Loucy (cell line): Measurements from ENCODE around the gene PALLD.
A peak's percentile ranks its signal among the peaks of the same experiment; 100 is the strongest.

Experiments
- H2AFZ ChIP-seq: fragments of 200-600 bp; sonication (generic); 2 replicates; pipeline ENCODE4 v1.6.0; 2016; ENCODE audit warnings: antibody characterized with exemption, mild to moderate bottlenecking, low read length, moderate library complexity
- H3F3A ChIP-seq: fragments of 200-600 bp; 2 replicates; pipeline ENCODE4 v1.6.0; 2016; ENCODE audit warnings: antibody characterized with exemption, low read depth, mild to moderate bottlenecking
- H3K27me3 ChIP-seq: fragments of 200-600 bp; sonication (generic); 2 replicates; pipeline ENCODE4 v1.6.1; 2014; ENCODE audit warnings: low read length, mild to moderate bottlenecking; ENCODE audit not compliant: insufficient read depth, poor library complexity, severe bottlenecking
- H3K36me3 ChIP-seq: fragments of 200-600 bp; sonication (generic); 2 replicates; pipeline ENCODE4 v1.6.1; 2016; ENCODE audit warnings: low read length; ENCODE audit not compliant: insufficient read depth
- H3K4me1 ChIP-seq: fragments of 200-600 bp; sonication (generic); 2 replicates; pipeline ENCODE4 v1.5.1; 2014; ENCODE audit warnings: low read length, mild to moderate bottlenecking; ENCODE audit not compliant: insufficient read depth, poor library complexity, severe bottlenecking
- H3K4me2 ChIP-seq: fragments of 200-600 bp; sonication (generic); 2 replicates; pipeline ENCODE4 v1.6.0; 2014; ENCODE audit warnings: antibody characterized with exemption, low read length, low read depth, mild to moderate bottlenecking; ENCODE audit not compliant: poor library complexity, severe bottlenecking
- H3K4me3 ChIP-seq: fragments of 200-600 bp; sonication (generic); 2 replicates; pipeline ENCODE4 v1.5.1; 2014; ENCODE audit warnings: low read length, mild to moderate bottlenecking, mixed read lengths; ENCODE audit not compliant: poor library complexity, severe bottlenecking
- H3K79me2 ChIP-seq: fragments of 200-600 bp; sonication (generic); 2 replicates; pipeline ENCODE4 v1.6.1; 2014; ENCODE audit warnings: low read length; ENCODE audit not compliant: insufficient read depth
- H3K9ac ChIP-seq: fragments of 200-600 bp; sonication (generic); 2 replicates; pipeline ENCODE4 v1.6.0; 2014; ENCODE audit warnings: mild to moderate bottlenecking, low read depth, low read length, moderate library complexity; ENCODE audit not compliant: poor library complexity, severe bottlenecking
- H3K9me2 ChIP-seq: fragments of 200-600 bp; sonication (generic); replicated peaks from 2 replicates; pipeline ENCODE4 v1.6.1; 2016; ENCODE audit warnings: low read depth, low read length, mixed read lengths
- H3K9me3 ChIP-seq: fragments of 200-600 bp; sonication (generic); 2 replicates; pipeline ENCODE4 v1.6.1; 2014; ENCODE audit warnings: mild to moderate bottlenecking, antibody characterized with exemption, low read length, low read depth; ENCODE audit not compliant: insufficient read depth
- H4K20me1 ChIP-seq: fragments of 200-600 bp; sonication (generic); 2 replicates; pipeline ENCODE4 v1.6.0; 2014; ENCODE audit warnings: antibody characterized with exemption, low read length, mild to moderate bottlenecking; ENCODE audit not compliant: insufficient read depth, poor library complexity, severe bottlenecking
- EZH2phosphoT487 ChIP-seq: fragments of 200-600 bp; IDR thresholded peaks from 2 replicates; pipeline ENCODE4 v1.6.1; 2018; ENCODE audit warnings: antibody characterized with exemption, mild to moderate bottlenecking, moderate library complexity, borderline replicate concordance
- TF ChIP-seq, protein P1 (sequence below): fragments of 200-600 bp; sonication (generic); conservative IDR thresholded peaks from 2 replicates; pipeline ENCODE4 v1.5.1; 2014; ENCODE audit warnings: mild to moderate bottlenecking, antibody characterized with exemption, low read length

PALLD gene

DNA sequence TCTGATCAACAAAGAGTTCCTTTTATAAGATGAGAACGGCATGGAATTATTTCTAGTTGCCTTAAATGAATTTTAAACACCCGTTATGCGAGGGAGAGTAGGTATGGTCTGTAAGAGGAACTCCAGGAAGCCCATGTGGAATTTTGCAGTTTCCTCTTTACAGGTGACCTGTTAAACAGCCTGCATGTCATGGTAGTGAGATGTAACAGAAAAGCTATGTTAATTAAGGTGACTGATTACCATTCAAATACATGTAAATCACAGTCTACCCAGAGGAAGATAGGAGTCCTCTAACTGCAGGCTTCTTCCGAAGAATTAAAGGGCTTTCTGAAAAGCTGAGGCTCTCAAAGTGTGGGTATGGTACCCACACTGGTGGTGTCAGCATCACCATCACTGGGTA, 349.6 kb downstream of the PALLD start:
- H3K36me3 ChIP-seq = no peaks in the 10 kb centered on the region
- no peaks in the 10 kb centered on the region for H3K9me3 ChIP-seq
- no peaks in the 10 kb centered on the region for H3K9me2 ChIP-seq
- H3K9ac ChIP-seq = no peak overlapping the region
- no peaks in the 10 kb centered on the region for H3K27me3 ChIP-seq
- H3F3A ChIP-seq = no peaks in the 10 kb centered on the region; the same call in 1 of the 2 replicates
- TF ChIP-seq EZH2phosphoT487 = no peak
- TF ChIP-seq, protein P1, sequence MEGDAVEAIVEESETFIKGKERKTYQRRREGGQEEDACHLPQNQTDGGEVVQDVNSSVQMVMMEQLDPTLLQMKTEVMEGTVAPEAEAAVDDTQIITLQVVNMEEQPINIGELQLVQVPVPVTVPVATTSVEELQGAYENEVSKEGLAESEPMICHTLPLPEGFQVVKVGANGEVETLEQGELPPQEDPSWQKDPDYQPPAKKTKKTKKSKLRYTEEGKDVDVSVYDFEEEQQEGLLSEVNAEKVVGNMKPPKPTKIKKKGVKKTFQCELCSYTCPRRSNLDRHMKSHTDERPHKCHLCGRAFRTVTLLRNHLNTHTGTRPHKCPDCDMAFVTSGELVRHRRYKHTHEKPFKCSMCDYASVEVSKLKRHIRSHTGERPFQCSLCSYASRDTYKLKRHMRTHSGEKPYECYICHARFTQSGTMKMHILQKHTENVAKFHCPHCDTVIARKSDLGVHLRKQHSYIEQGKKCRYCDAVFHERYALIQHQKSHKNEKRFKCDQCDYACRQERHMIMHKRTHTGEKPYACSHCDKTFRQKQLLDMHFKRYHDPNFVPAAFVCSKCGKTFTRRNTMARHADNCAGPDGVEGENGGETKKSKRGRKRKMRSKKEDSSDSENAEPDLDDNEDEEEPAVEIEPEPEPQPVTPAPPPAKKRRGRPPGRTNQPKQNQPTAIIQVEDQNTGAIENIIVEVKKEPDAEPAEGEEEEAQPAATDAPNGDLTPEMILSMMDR = no peak
- peaks cover 36% of the 10 kb centered on the region for H3K4me1 ChIP-seq
- no peaks in the 10 kb centered on the region for H4K20me1 ChIP-seq
- no peak overlapping the region for H3K4me3 ChIP-seq
- no peak overlapping the region for H2AFZ ChIP-seq
- peaks cover 44% of the 10 kb centered on the region for H3K79me2 ChIP-seq
- no peak overlapping the region for H3K4me2 ChIP-seq

DNA sequence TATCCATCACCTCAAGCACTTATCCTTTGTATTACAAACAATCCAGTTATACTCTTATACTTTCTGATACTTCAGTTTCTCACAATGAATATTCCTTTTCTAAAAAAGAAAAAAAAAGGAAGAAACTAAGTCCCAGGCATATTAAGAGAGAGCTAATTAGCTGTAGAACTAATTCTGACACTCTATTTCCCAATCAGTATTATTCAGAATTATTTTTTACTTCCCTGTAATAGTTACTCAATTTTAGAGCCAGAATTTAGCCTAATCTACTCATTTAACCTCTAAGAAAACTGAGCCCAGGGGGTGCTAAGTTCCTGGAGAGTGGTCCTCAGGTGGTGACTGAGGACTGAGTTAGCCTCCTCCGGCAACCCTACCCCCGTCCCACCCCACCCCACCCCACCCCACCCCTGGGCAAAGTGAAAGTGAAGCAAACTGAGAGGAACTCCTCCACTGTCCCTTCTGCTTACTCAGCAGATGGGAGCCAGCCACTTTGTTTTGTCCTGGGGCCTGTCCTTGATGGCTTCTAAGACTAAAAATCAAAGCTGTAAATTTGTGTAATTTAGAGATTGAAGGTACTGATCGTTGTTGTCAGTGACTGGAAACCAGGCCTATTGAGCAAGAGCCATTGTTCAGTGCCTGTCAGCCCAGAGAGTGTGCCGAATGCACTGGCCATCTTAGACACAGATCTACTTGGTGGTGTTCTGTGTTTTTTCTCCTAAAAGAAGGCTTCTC, 351.1 kb downstream of the PALLD start:
- Histone ChIP-seq H3K36me3 (no peaks in the 10 kb centered on the region), H3F3A (no peaks in the 10 kb centered on the region; the same call in 1 of the 2 replicates), H3K79me2 (peaks cover 33% of the 10 kb centered on the region; the same call in 1 of the 2 replicates), H3K4me3 (peak overlapping the region; percentile 64), H3K9me2 (no peaks in the 10 kb centered on the region), H3K9me3 (no peaks in the 10 kb centered on the region), H4K20me1 (no peaks in the 10 kb centered on the region), H3K27me3 (no peaks in the 10 kb centered on the region), H3K4me2 (peak overlapping the region; percentile 76), H2AFZ (peak overlapping the region; percentile 16; the same call in 1 of the 2 replicates), H3K4me1 (peaks cover 43% of the 10 kb centered on the region), H3K9ac (peak overlapping the region; percentile 59)
- TF ChIP-seq EZH2phosphoT487 = no peak
- TF ChIP-seq, protein P1 = no peak

DNA sequence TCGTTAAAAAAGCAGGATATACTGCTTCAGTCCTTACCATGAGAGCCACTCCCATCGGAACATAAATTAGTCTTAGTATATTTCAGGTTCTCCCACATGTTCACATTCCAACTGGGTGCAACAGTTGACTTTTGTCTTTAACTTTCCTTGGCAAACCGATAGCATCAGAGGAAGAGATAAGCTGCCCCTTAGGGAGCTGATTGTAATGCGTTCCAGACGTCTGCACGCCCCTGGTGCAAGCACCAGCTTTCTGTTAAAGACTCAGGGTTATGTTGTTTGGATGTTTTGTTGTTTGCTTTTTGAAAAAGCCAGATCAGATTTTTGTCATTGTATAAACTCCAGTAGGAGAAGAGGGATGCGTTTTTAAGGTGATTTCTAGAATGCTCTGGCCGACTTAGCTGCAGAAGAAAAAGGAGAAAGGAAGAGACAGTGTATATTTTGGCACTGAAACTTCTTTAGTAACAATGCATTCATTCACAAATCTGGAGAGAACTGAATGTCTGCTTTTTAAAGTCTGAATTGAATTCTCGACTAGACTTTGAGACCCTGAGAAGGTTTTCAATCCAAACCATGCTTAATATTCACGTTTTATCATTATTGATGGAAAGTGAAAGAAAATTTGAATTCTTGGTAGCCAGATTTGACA, 352.3 kb downstream of the PALLD start:
- peak overlapping the region; percentile 76 for H3K4me2 ChIP-seq
- H3K79me2 ChIP-seq = peaks cover 29% of the 10 kb centered on the region; the same call in 1 of the 2 replicates
- no peaks in the 10 kb centered on the region for H3K9me3 ChIP-seq
- peaks cover 3% of the 10 kb centered on the region; the same call in 1 of the 2 replicates for H3F3A ChIP-seq
- H3K9ac ChIP-seq = peak overlapping the region; percentile 59
- TF ChIP-seq, protein P1 = no peak
- TF ChIP-seq EZH2phosphoT487 = no peak
- H3K36me3 ChIP-seq = no peaks in the 10 kb centered on the region
- H2AFZ ChIP-seq = peak overlapping the region; percentile 13; the same call in 1 of the 2 replicates
- no peaks in the 10 kb centered on the region for H4K20me1 ChIP-seq
- H3K27me3 ChIP-seq = no peaks in the 10 kb centered on the region
- H3K4me1 ChIP-seq = peaks cover 55% of the 10 kb centered on the region
- no peaks in the 10 kb centered on the region for H3K9me2 ChIP-seq
- peak overlapping the region; percentile 64 for H3K4me3 ChIP-seq
